GM15510 (cell line): ENCODE data around the gene MAST2.

Experiments
- POLR2A ChIP-seq: IDR thresholded peaks from 3 replicates; pipeline ENCODE4 v1.6.1; 2011; ENCODE audit warnings: borderline replicate concordance; ENCODE audit not compliant: insufficient read length; ENCODE audit errors: extremely low read depth

MAST2 gene

GRCh38 chr1:46001081-46001785, 197.8 kb downstream of the MAST2 start:
- no peak for TF ChIP-seq POLR2A

GRCh38 chr1:46002551-46003150, 199.2 kb downstream of the MAST2 start:
- TF ChIP-seq POLR2A = no peak

- no peak for TF ChIP-seq POLR2A
Measured at GRCh38 chr1:46003315-46003714, 199.9 kb downstream of the MAST2 start.

- TF ChIP-seq POLR2A = no peak
Measured at GRCh38 chr1:46004492-46004891, 201.1 kb downstream of the MAST2 start.

GRCh38 chr1:46005594-46005993, 202.2 kb downstream of the MAST2 start:
- TF ChIP-seq POLR2A = no peak

GRCh38 chr1:46008585-46008984, 205.2 kb downstream of the MAST2 start:
- no peak for TF ChIP-seq POLR2A

GRCh38 chr1:46010611-46011010, 207.2 kb downstream of the MAST2 start:
- TF ChIP-seq POLR2A = no peak

- TF ChIP-seq POLR2A = no peak
Measured at GRCh38 chr1:46011121-46011695, 207.8 kb downstream of the MAST2 start.

GRCh38 chr1:46012236-46012635, 208.8 kb downstream of the MAST2 start:
- no peak for TF ChIP-seq POLR2A

GRCh38 chr1:46013581-46013980, 210.2 kb downstream of the MAST2 start:
- TF ChIP-seq POLR2A = no peak

GRCh38 chr1:46017876-46018503, 214.6 kb downstream of the MAST2 start:
- no peak for TF ChIP-seq POLR2A

- TF ChIP-seq POLR2A = no peak
Measured at GRCh38 chr1:46019348-46019747, 215.9 kb downstream of the MAST2 start.

- TF ChIP-seq POLR2A = no peak
Measured at GRCh38 chr1:46020010-46020409, 216.6 kb downstream of the MAST2 start.

GRCh38 chr1:46021046-46021996, 217.9 kb downstream of the MAST2 start:
- no peak for TF ChIP-seq POLR2A
